Caco-2 (cell line): ENCODE results near the gene ADCY10. TPM values are rescaled to one million over a fixed set of nuclear protein-coding genes. Genes with fewer than 3 reads are reported as not detected.
A peak's percentile ranks its signal among the peaks of the same experiment; 100 is the strongest.

ENCODE experiments used
- BruUV-seq: library from RNA; stranded (reverse); fragments of 400-500 nt; replicated peaks from 2 replicates; lab custom pipeline; 2021; lab: Mats Ljungman, UMichigan
- CTCF ChIA-PET: fragments of 300-600 bp; sonication (Branson Sonifier 250); formaldehyde crosslinking; loops from one replicate; lab custom pipeline; 2022; ENCODE audit warnings: antibody characterized with exemption; lab: Charles Lee
- POLR2A ChIA-PET: fragments of 300-600 bp; sonication (Branson Sonifier 250); formaldehyde crosslinking; loops from one replicate; lab custom pipeline; 2022; ENCODE audit warnings: antibody characterized with exemption; lab: Charles Lee
- DNase-seq, 2 experiments: peaks; one replicate each; pipeline versions ENCODE4 v3.0.0 to v3.0.0-alpha.2; 2020 to 2022
- H3K27me3 ChIP-seq: replicated peaks from 2 replicates; pipeline ENCODE4 v1.6.0; 2011; ENCODE audit warnings: low read length; ENCODE audit not compliant: control insufficient read depth, insufficient read depth
- H3K36me3 ChIP-seq: 2 replicates; pipeline ENCODE4 v1.5.1; 2011; ENCODE audit warnings: low read length; ENCODE audit not compliant: control insufficient read depth, insufficient read depth
- H3K4me1 ChIP-seq: fragments of 250-450 bp; sonication (Bioruptor Pico); 2 replicates; pipeline ENCODE4 v1.5.1; 2020; ENCODE audit warnings: mild to moderate bottlenecking
- H3K4me3 ChIP-seq: 2 replicates; pipeline ENCODE4 v1.5.1; 2011; ENCODE audit warnings: low read depth, mild to moderate bottlenecking, control low read depth, low read length
- H3K9me3 ChIP-seq: fragments of 250-450 bp; sonication (Bioruptor Pico); 2 replicates; pipeline ENCODE4 v1.5.1; 2020; ENCODE audit warnings: mild to moderate bottlenecking, moderate library complexity
- H3K27ac Mint-ChIP-seq: one replicate; pipeline ENCODE4 v1.8.0; 2022; ENCODE audit warnings: mixed read lengths; ENCODE audit not compliant: unreplicated experiment
- H3K27me3 Mint-ChIP-seq: one replicate; pipeline ENCODE4 v1.8.0; 2022; ENCODE audit warnings: mixed read lengths; ENCODE audit not compliant: insufficient read depth, unreplicated experiment
- H3K36me3 Mint-ChIP-seq: one replicate; pipeline ENCODE4 v1.8.0; 2022; ENCODE audit warnings: mild to moderate bottlenecking, mixed read lengths; ENCODE audit not compliant: insufficient read depth, unreplicated experiment
- H3K4me1 Mint-ChIP-seq: one replicate; pipeline ENCODE4 v1.8.0; 2022; ENCODE audit warnings: low read depth, mixed read lengths; ENCODE audit not compliant: unreplicated experiment
- H3K4me3 Mint-ChIP-seq: one replicate; pipeline ENCODE4 v1.8.0; 2022; ENCODE audit warnings: mild to moderate bottlenecking, moderate library complexity, mixed read lengths; ENCODE audit not compliant: unreplicated experiment
- H3K9me3 Mint-ChIP-seq: one replicate; pipeline ENCODE4 v1.8.0; 2022; ENCODE audit warnings: mixed read lengths; ENCODE audit not compliant: unreplicated experiment
- CTCF ChIP-seq, 2 experiments: fragments of 200-600 bp in 1 of 2; IDR thresholded peaks; 1 replicate in 1 of 2; 2 replicates in 1 of 2; pipeline versions ENCODE4 v1.5.1 to v1.8.0; 2011 to 2022; ENCODE audit warnings: antibody characterized with exemption in 1 of 2, control low read depth in 1 of 2, inconsistent platforms in 1 of 2, low read depth in 1 of 2, low read length in 1 of 2, mild to moderate bottlenecking in 1 of 2, moderate library complexity in 1 of 2; ENCODE audit not compliant: insufficient read depth in 1 of 2, severe bottlenecking in 1 of 2, unreplicated experiment in 1 of 2
- intact Hi-C: fragments of 100-400 bp; cut with micrococcal nuclease; formaldehyde crosslinking; loops from one replicate; pipeline ENCODE4 v1.10.0; 2022; ENCODE audit not compliant: unreplicated experiment
- total RNA-seq: library from RNA; stranded (reverse); gene quantifications from 2 replicates; pipeline ENCODE4 v1.2.3, GENCODE V29; 2022

Gene ADCY10
- total RNA-seq, 1 experiment from 2014 or later: 1.7 TPM

- DNase-seq: no peak
- peaks cover 25% of the 10 kb centered on the region for H3K36me3 Mint-ChIP-seq
- CTCF ChIA-PET: no interaction called here
These were observed 24.2 kb upstream of the ADCY10 start for GRCh38 chr1:167938080-167938636.

DNA sequence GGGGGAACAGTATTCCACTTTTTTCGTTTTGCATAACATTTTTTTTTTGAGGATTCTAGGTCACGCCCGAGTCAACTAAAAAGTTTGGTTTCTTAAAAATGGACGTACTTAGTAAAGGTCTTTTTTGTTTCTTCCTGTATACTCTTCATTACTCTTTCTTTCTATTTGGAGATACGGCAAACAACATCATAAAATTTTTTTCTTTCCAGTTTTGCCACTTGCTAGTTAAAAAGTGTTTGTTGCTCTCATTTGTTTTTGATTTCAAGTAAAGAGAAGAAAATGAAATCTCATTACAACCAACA, 23.7 kb upstream of the ADCY10 start:
- intact Hi-C loops: loop anchor here (2.0 to 10.0 kb wide), 4 partner anchors 145 to 717 kb away; partner anchors contain the start of gene POU2F1
- H3K4me1 Mint-ChIP-seq: peaks cover 6% of the 10 kb centered on the region
- Histone ChIP-seq H3K27me3 (no peaks in the 10 kb centered on the region), H3K9me3 (no peaks in the 10 kb centered on the region), H3K36me3 (0 out of 2 replicates have a peak, but pooled peaks cover 1% of the 10 kb centered on the region), H3K4me1 (peaks cover 15% of the 10 kb centered on the region; the same call in 1 of the 2 replicates), H3K4me3 (peak overlapping the region; percentile 65)
- peak overlapping the region; percentile 86 for H3K27ac Mint-ChIP-seq
- no peak for TF ChIP-seq CTCF (IDR thresholded peaks at IDR 0.05; ENCODE audit: insufficient read depth in 1 of 2, low read depth in 1 of 2, low read length in 1 of 2, severe bottlenecking in 1 of 2, unreplicated experiment in 1 of 2)
- H3K4me3 Mint-ChIP-seq: peak overlapping the region; percentile 82
- CTCF ChIA-PET: interaction anchor here (2.3 to 3.4 kb wide), 2 partner anchors 11 to 145 kb away, joined by 6 to 15 read pairs; no protein-coding TSS in a partner anchor
- POLR2A ChIA-PET: interaction anchor here (0.7 to 0.8 kb wide), 2 partner anchors 9 to 11 kb away, joined by 4 read pairs; no protein-coding TSS in a partner anchor
- DNase-seq: no peak
- H3K27me3 Mint-ChIP-seq: no peaks in the 10 kb centered on the region
- no peaks in the 10 kb centered on the region for H3K9me3 Mint-ChIP-seq
- H3K36me3 Mint-ChIP-seq: peaks cover 23% of the 10 kb centered on the region
- no TSS peak for BruUV-seq

More at GRCh38 chr1:167938080-167938636, 24.2 kb upstream of the ADCY10 start:
- TSS peak; percentile 43 for BruUV-seq
- Mint-ChIP-seq H3K27me3 (no peaks in the 10 kb centered on the region), H3K27ac (peak overlapping the region; percentile 86), H3K4me1 (peaks cover 6% of the 10 kb centered on the region), H3K9me3 (no peaks in the 10 kb centered on the region), H3K4me3 (peak overlapping the region; percentile 82)
- POLR2A ChIA-PET: no interaction called here
- intact Hi-C loops: loop anchor here (5.0 to 10.0 kb wide), 2 partner anchors 144 to 207 kb away; no protein-coding TSS in a partner anchor
- Histone ChIP-seq H3K36me3 (0 out of 2 replicates have a peak, but pooled peaks cover 1% of the 10 kb centered on the region), H3K4me1 (peaks cover 15% of the 10 kb centered on the region; the same call in 1 of the 2 replicates), H3K27me3 (no peaks in the 10 kb centered on the region), H3K4me3 (peak overlapping the region; percentile 65), H3K9me3 (no peaks in the 10 kb centered on the region)
- TF ChIP-seq CTCF (IDR thresholded peaks at IDR 0.05; ENCODE audit: insufficient read depth in 1 of 2, low read depth in 1 of 2, low read length in 1 of 2, severe bottlenecking in 1 of 2, unreplicated experiment in 1 of 2): no peak

- peaks cover 6% of the 10 kb centered on the region for H3K4me1 Mint-ChIP-seq
- intact Hi-C loops: loop anchor here (1.0 to 10.0 kb wide), 5 partner anchors 10 to 716 kb away; partner anchors contain the start of gene POU2F1
- H3K36me3 ChIP-seq: 0 out of 2 replicates have a peak, but pooled peaks cover 1% of the 10 kb centered on the region
- H3K36me3 Mint-ChIP-seq: peaks cover 20% of the 10 kb centered on the region
- peak within 1 kb of the TSS; percentile 86 for H3K27ac Mint-ChIP-seq
- no TSS peak for BruUV-seq
- TF ChIP-seq CTCF (IDR thresholded peaks at IDR 0.05; ENCODE audit: insufficient read depth in 1 of 2, low read depth in 1 of 2, low read length in 1 of 2, severe bottlenecking in 1 of 2, unreplicated experiment in 1 of 2): no peak
- peak; percentile 74 to 79 for DNase-seq
- no peaks in the 10 kb centered on the region for H3K9me3 ChIP-seq
- ChIA-PET CTCF (interaction anchor here (0.6 to 3.4 kb wide), 5 partner anchors 9 to 717 kb away, joined by 3 to 15 read pairs (median 6); partner anchors contain the start of gene POU2F1), POLR2A (interaction anchor here (0.6 to 1.9 kb wide), 7 partner anchors 9 to 289 kb away, joined by 3 to 19 read pairs (median 4); partner anchors contain the start of gene SFT2D2)
- H3K4me1 ChIP-seq: peaks cover 15% of the 10 kb centered on the region; the same call in 1 of the 2 replicates
- H3K4me3 ChIP-seq: peak within 1 kb of the TSS; percentile 66
- no peaks in the 10 kb centered on the region for H3K27me3 Mint-ChIP-seq
- no peaks in the 10 kb centered on the region for H3K9me3 Mint-ChIP-seq
- peak within 1 kb of the TSS; percentile 82 for H3K4me3 Mint-ChIP-seq
- H3K27me3 ChIP-seq: no peaks in the 10 kb centered on the region
These were observed 23.2 kb upstream of the ADCY10 start, which contains the start of gene MPC2 for GRCh38 chr1:167936930-167937708. Gene MPC2, minus strand, starts transcription at chr1:167937072. Its CDS starts 1,231 bp downstream, at chr1:167935841.
